Activated CD8-positive, alpha-beta memory T cell treated with anti-CD3 and anti-CD28 coated beads, Interleukin-2, amount 10 ng/mL, durations not matched to agents 7 days and 5 days (primary cell): ENCODE measurements around the gene REPS2. TPM values are rescaled to one million over a fixed set of nuclear protein-coding genes. Genes with fewer than 3 reads are reported as not detected.

ENCODE experiments used
- ATAC-seq: fragments of 150-1000 bp; cut with Tn5 transposase; one replicate; pipeline ENCODE4 v1.10.0; 2021; ENCODE audit warnings: moderate library complexity
- CTCF ChIA-PET: fragments of 350-600 bp; sonication (Branson Sonifier 250); formaldehyde crosslinking; loops from one replicate; lab custom pipeline; 2021; ENCODE audit warnings: antibody characterized with exemption; lab: Charles Lee
- DNase-seq: peaks from one replicate; pipeline ENCODE4 v3.0.0-alpha.2; 2020
- H3K27ac Mint-ChIP-seq: one replicate; pipeline ENCODE4 v1.8.0; 2021; ENCODE audit warnings: mild to moderate bottlenecking, mixed read lengths
- H3K27me3 Mint-ChIP-seq: one replicate; pipeline ENCODE4 v1.8.0; 2021; ENCODE audit warnings: mixed read lengths
- H3K36me3 Mint-ChIP-seq: one replicate; pipeline ENCODE4 v1.8.0; 2021; ENCODE audit warnings: mild to moderate bottlenecking, mixed read lengths
- H3K4me1 Mint-ChIP-seq: one replicate; pipeline ENCODE4 v1.8.0; 2021; ENCODE audit warnings: mixed read lengths
- H3K4me3 Mint-ChIP-seq: one replicate; pipeline ENCODE4 v1.8.0; 2021; ENCODE audit warnings: mild to moderate bottlenecking, moderate library complexity, mixed read lengths
- H3K9me3 Mint-ChIP-seq: one replicate; pipeline ENCODE4 v1.8.0; 2022; ENCODE audit warnings: low read depth, mixed read lengths
- total RNA-seq, 2 experiments: library from RNA; stranded (reverse); gene quantifications; one replicate each; pipeline ENCODE4 v1.2.3, GENCODE V29; 2021

REPS2 gene
- total RNA-seq, 2 experiments from 2014 or later, result not detected

DNA sequence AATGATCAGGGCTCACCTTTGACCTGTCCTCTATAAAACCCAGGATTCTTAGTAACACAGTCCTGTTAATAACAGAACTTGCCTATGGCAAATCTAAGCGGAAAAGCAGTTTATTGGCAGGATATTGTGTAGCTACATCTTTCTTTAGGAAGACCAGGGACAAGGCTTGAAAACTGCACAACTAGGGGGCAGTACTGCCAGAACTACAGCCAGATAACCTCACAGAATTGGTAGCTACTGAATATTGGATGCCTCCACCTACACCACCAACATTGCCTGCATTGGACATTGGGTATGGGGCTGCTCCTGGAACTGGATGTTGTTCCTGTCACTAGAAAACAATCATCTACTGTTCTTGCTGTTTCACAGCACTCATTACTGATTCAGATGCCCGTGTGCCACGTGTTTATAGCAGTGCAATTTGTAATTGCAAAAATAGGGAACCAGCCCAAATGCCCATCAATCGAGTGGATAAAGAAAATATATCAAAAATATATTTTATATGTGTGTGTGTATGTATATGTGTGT is 47.4 kb downstream of the REPS2 start:
- DNase-seq (no peak), ATAC-seq (no peak)
- no peaks in the 10 kb centered on the region for H3K9me3 Mint-ChIP-seq
- H3K27me3 Mint-ChIP-seq, result peaks cover 2% of the 10 kb centered on the region
- no peak overlapping the region for H3K27ac Mint-ChIP-seq
- no peaks in the 10 kb centered on the region for H3K4me1 Mint-ChIP-seq
- CTCF ChIA-PET, result no interaction called here
- H3K36me3 Mint-ChIP-seq, result no peaks in the 10 kb centered on the region
- H3K4me3 Mint-ChIP-seq, result no peak overlapping the region

DNA sequence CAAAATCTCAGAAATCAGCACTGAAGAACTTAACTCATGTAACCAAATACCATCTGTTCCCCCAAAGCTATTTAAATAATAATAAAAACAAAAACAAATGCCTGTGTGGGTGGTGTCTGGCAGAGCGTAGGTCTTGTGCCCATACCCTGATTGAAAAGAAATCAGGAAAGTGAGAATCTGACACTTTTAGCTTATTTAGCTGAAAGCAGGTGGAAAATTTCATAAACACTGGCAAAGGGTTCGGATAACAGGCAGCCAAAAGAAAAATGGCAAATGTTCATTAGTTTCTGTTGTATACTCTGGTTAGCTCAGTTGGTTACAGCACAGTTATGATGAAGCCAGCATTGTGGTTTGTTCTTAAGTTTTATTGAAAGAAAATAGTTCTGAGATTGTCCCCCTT is 48.3 kb downstream of the REPS2 start:
- no peak overlapping the region for H3K27ac Mint-ChIP-seq
- H3K9me3 Mint-ChIP-seq, result no peaks in the 10 kb centered on the region
- ATAC-seq (no peak), DNase-seq (no peak)
- CTCF ChIA-PET, result no interaction called here
- no peak overlapping the region for H3K4me3 Mint-ChIP-seq
- H3K36me3 Mint-ChIP-seq, result no peaks in the 10 kb centered on the region
- H3K4me1 Mint-ChIP-seq, result no peaks in the 10 kb centered on the region
- peaks cover 2% of the 10 kb centered on the region for H3K27me3 Mint-ChIP-seq

DNA sequence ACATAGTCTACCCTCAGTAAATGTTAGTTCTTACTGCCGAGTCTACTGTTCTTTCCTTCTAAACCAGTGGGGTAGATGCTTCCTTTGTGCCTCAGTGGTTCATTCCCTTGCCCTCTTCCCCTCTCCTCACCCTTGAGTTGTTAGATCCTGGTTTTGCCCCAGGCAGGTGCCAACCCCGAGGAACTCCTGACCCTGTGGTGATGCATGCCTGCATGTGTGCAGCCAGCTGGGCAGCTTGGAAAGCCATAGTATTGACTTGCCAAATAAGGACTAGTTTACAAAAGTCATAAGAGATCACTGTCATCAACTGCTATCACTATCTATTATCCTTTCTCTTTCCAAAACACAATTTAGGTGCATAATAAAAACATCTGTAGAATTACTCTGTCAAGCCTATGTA is 50.9 kb downstream of the REPS2 start:
- no peak overlapping the region for H3K27ac Mint-ChIP-seq
- H3K36me3 Mint-ChIP-seq, result no peaks in the 10 kb centered on the region
- no peaks in the 10 kb centered on the region for H3K9me3 Mint-ChIP-seq
- ATAC-seq, result no peak
- no peak for DNase-seq
- peaks cover 8% of the 10 kb centered on the region for H3K27me3 Mint-ChIP-seq
- H3K4me1 Mint-ChIP-seq, result no peaks in the 10 kb centered on the region
- CTCF ChIA-PET, result no interaction called here
- H3K4me3 Mint-ChIP-seq, result no peak overlapping the region

DNA sequence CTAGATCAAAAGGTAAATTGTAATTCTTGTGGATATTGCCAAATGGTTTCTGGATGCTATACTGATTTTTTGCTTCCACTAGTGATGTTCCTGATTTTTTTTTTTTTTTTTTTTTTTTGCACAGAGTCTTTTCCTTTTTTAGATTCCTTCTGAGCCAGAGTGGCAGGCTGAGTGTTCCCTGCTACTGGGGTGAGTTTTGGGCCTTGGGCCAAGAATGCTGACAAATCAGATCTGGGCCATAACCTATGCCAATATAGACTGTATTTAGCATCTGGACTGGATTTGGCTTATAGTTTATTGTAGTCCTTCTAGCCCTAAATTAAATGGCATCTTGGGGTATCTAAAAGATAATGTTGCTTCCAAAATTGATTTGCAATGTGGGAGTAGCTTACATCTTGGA is 52.8 kb downstream of the REPS2 start:
- Mint-ChIP-seq H3K27me3 (peaks cover 13% of the 10 kb centered on the region), H3K4me1 (peaks cover 2% of the 10 kb centered on the region)
- CTCF ChIA-PET, result no interaction called here

DNA sequence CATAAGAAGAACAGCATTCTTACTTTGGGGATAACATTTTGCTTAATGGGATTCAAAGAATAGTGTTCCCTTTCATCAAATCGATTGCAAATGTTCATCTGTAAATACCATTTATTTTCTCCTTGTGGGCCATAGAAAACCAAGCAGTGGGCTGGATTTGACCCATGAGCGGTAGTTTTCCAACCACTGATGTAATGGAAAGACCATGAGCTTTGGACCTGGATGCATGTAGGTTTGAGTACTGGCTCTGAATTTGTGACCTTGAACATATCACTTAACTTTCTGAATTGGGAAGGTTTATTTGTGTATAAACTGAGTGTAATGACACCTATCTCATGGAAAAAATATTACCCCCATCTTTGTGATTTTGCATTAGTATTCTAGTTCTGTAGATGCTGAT is 54.3 kb downstream of the REPS2 start:
- Mint-ChIP-seq H3K27me3 (peaks cover 15% of the 10 kb centered on the region), H3K4me1 (peaks cover 2% of the 10 kb centered on the region), H3K4me3 (no peak overlapping the region), H3K27ac (no peak overlapping the region), H3K36me3 (no peaks in the 10 kb centered on the region), H3K9me3 (no peaks in the 10 kb centered on the region)
- CTCF ChIA-PET, result no interaction called here
- ATAC-seq (no peak), DNase-seq (no peak)

More for the DNA sequence above, 52.8 kb downstream of the REPS2 start:
- DNase-seq (no peak), ATAC-seq (no peak)
- H3K27ac Mint-ChIP-seq, result no peak overlapping the region
- no peak overlapping the region for H3K4me3 Mint-ChIP-seq
- H3K9me3 Mint-ChIP-seq, result no peaks in the 10 kb centered on the region
- no peaks in the 10 kb centered on the region for H3K36me3 Mint-ChIP-seq

DNA sequence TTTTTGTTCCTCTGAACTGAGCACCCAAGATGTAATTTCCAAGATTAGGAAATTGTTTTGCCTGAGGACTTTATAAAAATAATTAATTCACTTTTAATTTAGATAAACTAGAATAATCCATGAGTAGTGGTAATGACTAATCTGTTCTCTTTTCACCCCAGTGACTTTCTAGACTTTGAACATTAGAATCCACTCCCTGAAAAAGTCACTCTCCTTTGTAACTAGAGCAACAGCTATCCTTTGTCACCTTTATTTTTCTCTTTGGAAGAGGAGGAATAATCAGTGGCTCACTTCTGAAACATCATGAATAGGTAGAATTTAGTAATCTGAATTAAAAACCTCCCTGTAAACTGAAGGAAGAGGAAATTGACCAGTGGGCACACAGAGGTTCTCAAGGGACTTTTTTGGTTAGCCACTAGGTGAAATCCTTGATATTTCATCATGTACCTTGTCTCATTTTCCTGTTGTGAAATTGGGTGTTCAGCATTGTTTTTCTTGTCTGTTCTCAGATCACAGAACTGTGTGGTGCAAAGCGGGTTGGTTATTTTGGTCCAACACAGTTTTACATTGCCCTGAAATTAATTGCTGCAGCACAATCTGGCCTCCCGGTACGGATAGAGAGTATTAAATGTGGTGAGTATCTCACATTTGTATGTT is 59.4 kb downstream of the REPS2 start:
- no peak overlapping the region for H3K27ac Mint-ChIP-seq
- peaks cover 17% of the 10 kb centered on the region for H3K27me3 Mint-ChIP-seq
- peaks cover 2% of the 10 kb centered on the region for H3K4me1 Mint-ChIP-seq
- no peaks in the 10 kb centered on the region for H3K9me3 Mint-ChIP-seq
- no peaks in the 10 kb centered on the region for H3K36me3 Mint-ChIP-seq
- CTCF ChIA-PET, result no interaction called here
- no peak overlapping the region for H3K4me3 Mint-ChIP-seq
- ATAC-seq (no peak), DNase-seq (no peak)

DNA sequence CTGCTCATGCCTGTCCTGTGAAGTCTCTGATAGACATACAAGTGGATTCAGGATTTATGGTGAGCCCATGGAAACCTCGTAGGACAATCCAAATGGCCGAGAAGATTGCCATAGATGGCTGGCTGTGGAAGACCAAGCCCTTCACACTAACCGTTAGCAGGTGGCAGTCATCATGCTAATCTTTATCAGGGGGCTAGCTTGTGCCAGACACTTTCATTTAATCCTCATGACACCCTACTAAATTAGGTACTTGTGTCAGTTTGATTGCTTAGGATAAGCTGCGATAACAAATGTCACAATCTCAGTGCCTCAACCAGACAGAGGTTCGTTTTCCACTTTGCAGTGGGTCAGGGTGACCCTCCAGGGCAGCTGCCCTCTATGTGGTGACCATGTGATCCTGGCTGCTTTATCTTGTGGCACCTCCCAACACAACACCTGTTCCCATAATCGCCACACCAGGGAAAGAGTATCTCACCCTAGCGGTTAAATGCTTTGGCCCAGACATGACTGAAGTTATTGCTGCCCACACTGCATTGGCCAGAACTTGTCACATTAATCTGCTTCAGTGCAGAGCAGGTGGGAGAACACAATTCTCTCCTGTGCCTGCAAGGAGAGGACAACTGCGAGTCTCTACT is 60.8 kb downstream of the REPS2 start:
- Mint-ChIP-seq H3K9me3 (no peaks in the 10 kb centered on the region), H3K36me3 (no peaks in the 10 kb centered on the region), H3K27ac (no peak overlapping the region), H3K4me3 (no peak overlapping the region), H3K4me1 (peaks cover 2% of the 10 kb centered on the region), H3K27me3 (peaks cover 9% of the 10 kb centered on the region)
- ATAC-seq (no peak), DNase-seq (no peak)
- CTCF ChIA-PET, result no interaction called here

DNA sequence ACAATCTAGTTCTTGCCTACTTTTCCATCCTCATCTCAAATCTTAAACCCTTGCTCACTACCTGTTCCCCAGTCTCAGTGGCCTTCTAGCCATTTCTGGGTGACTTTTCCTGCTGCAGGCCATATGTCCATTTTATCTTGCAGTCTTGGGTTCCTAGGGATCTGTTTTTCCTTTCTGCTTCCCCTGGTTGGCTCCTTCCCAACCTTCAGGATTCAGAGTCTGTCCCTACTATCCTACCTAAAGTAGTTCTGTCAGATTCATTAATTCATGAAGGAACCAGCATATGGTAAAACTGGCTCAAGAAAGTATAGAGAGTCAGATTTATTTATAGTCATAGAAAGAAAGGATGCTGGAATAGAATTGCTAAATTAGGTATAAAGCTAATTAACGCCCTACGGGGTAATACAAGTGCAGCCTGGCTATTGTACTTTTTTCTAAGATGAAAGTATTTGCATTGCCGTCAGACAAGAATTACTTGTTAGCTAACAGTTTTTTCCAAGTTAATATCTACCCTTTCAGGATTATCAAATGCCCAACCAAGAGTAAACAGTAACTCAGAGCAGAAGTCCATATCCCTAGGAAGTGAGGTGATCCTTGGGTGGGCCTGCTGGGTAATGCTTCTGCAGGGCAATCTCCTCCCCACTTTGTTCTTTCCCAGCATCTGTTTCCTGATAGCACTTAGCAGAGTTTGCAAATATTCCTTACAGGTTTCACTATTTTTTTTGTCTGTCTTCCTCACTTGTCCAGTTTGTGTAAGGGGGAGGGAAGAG is 63.6 kb downstream of the REPS2 start:
- ATAC-seq (no peak), DNase-seq (no peak)
- no peak overlapping the region for H3K4me3 Mint-ChIP-seq
- H3K36me3 Mint-ChIP-seq, result no peaks in the 10 kb centered on the region
- peaks cover 9% of the 10 kb centered on the region for H3K27me3 Mint-ChIP-seq
- CTCF ChIA-PET, result no interaction called here
- H3K4me1 Mint-ChIP-seq, result no peaks in the 10 kb centered on the region
- no peak overlapping the region for H3K27ac Mint-ChIP-seq
- no peaks in the 10 kb centered on the region for H3K9me3 Mint-ChIP-seq

DNA sequence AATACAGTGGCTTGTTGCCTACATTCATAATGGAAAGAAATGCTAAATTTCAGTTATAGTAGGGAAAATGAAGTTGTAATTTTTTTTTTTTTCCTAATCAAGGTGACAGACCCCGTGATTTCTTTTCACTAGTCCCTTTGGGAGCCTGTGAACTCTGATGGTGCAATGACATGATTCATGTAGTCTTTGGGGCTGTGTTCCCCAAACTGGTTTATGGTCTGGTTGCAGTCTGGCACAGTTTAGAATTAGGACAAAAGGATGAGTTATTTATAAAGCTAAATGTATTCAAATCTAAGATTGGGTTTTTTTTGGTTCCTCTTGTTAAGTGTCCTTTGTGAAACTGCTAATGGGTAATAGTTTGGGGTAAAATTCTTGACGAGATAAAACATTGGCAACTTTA is 66.0 kb downstream of the REPS2 start:
- Mint-ChIP-seq H3K36me3 (no peaks in the 10 kb centered on the region), H3K9me3 (no peaks in the 10 kb centered on the region), H3K27ac (no peak overlapping the region), H3K4me1 (no peaks in the 10 kb centered on the region), H3K27me3 (peaks cover 7% of the 10 kb centered on the region), H3K4me3 (no peak overlapping the region)
- CTCF ChIA-PET, result no interaction called here
- DNase-seq (no peak), ATAC-seq (no peak)

DNA sequence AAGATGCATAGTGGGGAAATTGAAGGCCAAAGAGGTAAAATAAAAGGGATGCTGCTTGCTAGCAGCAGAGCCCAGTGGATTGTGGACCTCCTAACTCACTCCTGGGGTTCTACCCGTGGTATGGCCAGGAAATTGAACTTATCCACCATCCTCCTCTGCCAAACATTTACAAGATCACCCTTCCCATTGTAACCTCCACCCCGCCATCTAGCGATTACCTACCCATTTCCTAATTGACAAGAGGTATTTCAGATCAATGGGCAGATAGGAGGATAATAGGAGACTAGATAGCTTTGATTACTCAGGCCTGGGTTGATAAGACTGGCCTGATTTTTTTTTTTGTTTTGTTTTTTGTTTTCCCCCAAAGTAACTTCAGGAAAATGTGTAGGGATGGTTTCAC is 67.8 kb downstream of the REPS2 start:
- H3K4me1 Mint-ChIP-seq, result no peaks in the 10 kb centered on the region
- H3K4me3 Mint-ChIP-seq, result no peak overlapping the region
- DNase-seq (no peak), ATAC-seq (no peak)
- H3K27ac Mint-ChIP-seq, result no peak overlapping the region
- H3K36me3 Mint-ChIP-seq, result no peaks in the 10 kb centered on the region
- peaks cover 5% of the 10 kb centered on the region for H3K27me3 Mint-ChIP-seq
- H3K9me3 Mint-ChIP-seq, result no peaks in the 10 kb centered on the region
- CTCF ChIA-PET, result interaction anchor here (0.8 kb wide), 1 partner anchor 131 kb away, joined by 3 read pairs; no protein-coding TSS in a partner anchor

DNA sequence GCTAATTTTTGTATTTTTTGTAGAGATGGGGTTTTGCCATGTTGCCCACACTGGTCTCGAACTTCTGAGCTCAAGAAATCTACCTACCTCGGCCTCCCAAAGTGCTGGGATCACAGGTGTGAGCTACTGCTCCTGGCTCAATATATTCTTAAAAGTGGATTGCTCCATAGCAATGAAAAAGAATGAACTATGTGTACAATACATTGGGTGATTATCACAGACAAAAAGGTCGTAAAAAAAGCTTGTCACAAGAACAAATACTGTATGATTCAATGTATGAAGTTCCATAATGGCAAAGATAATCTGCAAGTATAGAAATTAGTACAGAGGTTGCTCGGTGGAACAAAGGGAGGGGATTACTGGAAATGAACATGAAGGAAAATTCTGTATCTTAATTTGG is 70.7 kb downstream of the REPS2 start:
- H3K36me3 Mint-ChIP-seq, result no peaks in the 10 kb centered on the region
- H3K4me3 Mint-ChIP-seq, result no peak overlapping the region
- H3K9me3 Mint-ChIP-seq, result no peaks in the 10 kb centered on the region
- DNase-seq (no peak), ATAC-seq (no peak)
- H3K27me3 Mint-ChIP-seq, result peaks cover 5% of the 10 kb centered on the region
- no peaks in the 10 kb centered on the region for H3K4me1 Mint-ChIP-seq
- CTCF ChIA-PET, result no interaction called here
- no peak overlapping the region for H3K27ac Mint-ChIP-seq

DNA sequence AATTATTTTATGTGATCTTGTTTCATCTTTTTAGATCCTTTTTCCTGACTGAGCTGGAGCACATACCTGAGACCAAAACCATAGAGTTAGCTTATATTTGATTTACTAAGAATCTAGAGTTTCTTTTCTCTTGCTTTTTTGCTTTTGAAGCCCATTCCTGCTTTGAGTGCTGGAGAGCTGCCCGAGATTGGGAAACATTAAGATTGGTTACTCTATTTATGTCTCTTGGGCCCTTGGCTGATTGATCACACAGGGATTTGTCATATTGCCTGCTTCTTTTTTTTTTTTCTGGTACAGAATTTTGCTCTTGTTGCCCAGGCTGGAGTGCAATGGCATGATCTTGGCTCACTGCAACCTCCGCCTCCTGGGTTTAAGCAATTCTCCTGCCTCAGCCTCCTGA is 73.9 kb downstream of the REPS2 start:
- DNase-seq (no peak), ATAC-seq (no peak)
- Mint-ChIP-seq H3K4me1 (no peaks in the 10 kb centered on the region), H3K36me3 (no peaks in the 10 kb centered on the region), H3K27ac (no peak overlapping the region), H3K27me3 (peaks cover 2% of the 10 kb centered on the region), H3K4me3 (no peak overlapping the region), H3K9me3 (no peaks in the 10 kb centered on the region)
- CTCF ChIA-PET, result no interaction called here

DNA sequence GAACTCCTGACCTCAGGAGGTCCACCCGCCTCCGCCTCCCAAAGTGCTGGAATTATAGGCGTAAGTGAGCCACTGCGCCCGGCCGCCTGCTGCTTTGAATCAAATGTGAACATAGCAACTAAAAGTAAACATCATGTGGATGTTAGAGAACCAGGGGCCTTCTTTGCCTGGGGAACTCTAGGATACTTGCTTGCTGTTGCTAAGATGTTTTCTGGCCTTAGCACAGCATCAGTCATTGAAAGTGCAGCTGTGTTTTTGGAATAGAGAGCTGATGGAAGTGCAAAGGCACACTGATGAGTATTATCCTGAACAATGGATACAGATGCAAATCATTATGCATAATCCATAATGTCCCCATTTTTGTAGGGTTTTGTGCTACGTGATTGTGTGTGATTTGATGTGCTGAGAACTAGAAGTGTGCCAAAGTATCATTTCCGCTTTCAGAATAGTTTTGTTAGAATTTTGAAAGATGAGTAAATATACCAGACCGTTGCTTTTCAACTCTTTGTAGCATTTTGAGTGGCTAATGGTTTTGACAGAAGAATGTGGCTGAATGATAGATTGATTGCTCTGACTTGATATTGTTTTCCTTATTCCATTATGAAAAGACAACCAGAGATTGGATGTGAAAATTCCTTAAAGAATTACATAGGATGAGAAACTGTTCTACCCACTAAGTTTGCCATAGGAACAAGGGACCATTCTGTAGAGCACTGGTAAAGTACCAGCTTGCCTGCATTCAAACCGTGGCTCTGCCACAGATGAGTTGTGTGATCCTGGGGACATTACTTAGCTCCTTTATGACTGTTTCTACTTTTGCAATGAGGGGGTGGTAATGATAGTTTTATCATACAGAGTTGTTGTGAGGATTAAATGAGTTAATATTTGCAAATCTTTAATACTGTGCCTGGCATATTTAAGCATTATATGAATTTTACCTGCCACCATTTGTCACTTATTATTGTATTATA is 74.7 kb downstream of the REPS2 start:
- DNase-seq (no peak), ATAC-seq (no peak)
- no peaks in the 10 kb centered on the region for H3K9me3 Mint-ChIP-seq
- H3K36me3 Mint-ChIP-seq, result no peaks in the 10 kb centered on the region
- no peak overlapping the region for H3K27ac Mint-ChIP-seq
- no peak overlapping the region for H3K4me3 Mint-ChIP-seq
- H3K27me3 Mint-ChIP-seq, result peaks cover 2% of the 10 kb centered on the region
- CTCF ChIA-PET, result no interaction called here
- no peaks in the 10 kb centered on the region for H3K4me1 Mint-ChIP-seq
